PC-9 (cell line): ENCODE measurements around the gene EVC. TPM values are rescaled to one million over a fixed set of nuclear protein-coding genes. Genes with fewer than 3 reads are reported as not detected.
"Not testable (repeated sequence)": the region's sequence is repeated elsewhere in the genome, so short reads cannot be mapped to it uniquely, and the experiment has no call there.

Experiments used
- BruUV-seq: library from RNA; stranded (reverse); fragments of 400-500 nt; replicated peaks from 2 replicates; lab custom pipeline; 2021; lab: Mats Ljungman, UMichigan
- CTCF ChIA-PET: fragments of 300-600 bp; sonication (Branson Sonifier 250); formaldehyde crosslinking; loops from one replicate; lab custom pipeline; 2022; ENCODE audit warnings: antibody characterized with exemption; lab: Charles Lee
- POLR2A ChIA-PET: fragments of 300-600 bp; sonication (Branson Sonifier 250); formaldehyde crosslinking; loops from one replicate; lab custom pipeline; 2022; ENCODE audit warnings: antibody characterized with exemption; ENCODE audit not compliant: unreplicated experiment; lab: Charles Lee
- DNase-seq, 2 experiments: peaks; one replicate each; pipeline versions ENCODE4 v3.0.0 to v3.0.0-alpha.2; 2015 to 2022; ENCODE audit warnings: mixed read lengths in 1 of 2
- H2AFZ ChIP-seq: fragments of 200-600 bp; sonication (generic); 2 replicates; pipeline ENCODE4 v1.8.1; 2017; ENCODE audit warnings: antibody characterized with exemption
- H3F3A ChIP-seq: fragments of 200-600 bp; sonication (generic); 2 replicates; pipeline ENCODE4 v1.8.1; 2017; ENCODE audit warnings: antibody characterized with exemption, mild to moderate bottlenecking, low read depth; ENCODE audit not compliant: insufficient read depth
- H3K27ac ChIP-seq: fragments of 200-600 bp; sonication (generic); 2 replicates; pipeline ENCODE4 v1.6.1; 2016; ENCODE audit warnings: mixed run types
- H3K27me3 ChIP-seq: fragments of 200-600 bp; sonication (generic); 2 replicates; pipeline ENCODE4 v1.6.1; 2016; ENCODE audit warnings: low read depth, mixed run types; ENCODE audit not compliant: insufficient read depth
- H3K36me3 ChIP-seq: fragments of 200-600 bp; sonication (generic); 2 replicates; pipeline ENCODE4 v1.6.1; 2016; ENCODE audit warnings: low read depth, mixed run types
- H3K4me1 ChIP-seq: fragments of 200-600 bp; sonication (generic); replicated peaks from 2 replicates; pipeline ENCODE4 v1.6.1; 2016; ENCODE audit warnings: mixed run types; ENCODE audit not compliant: insufficient read depth
- H3K4me2 ChIP-seq: fragments of 200-600 bp; sonication (generic); 2 replicates; pipeline ENCODE4 v1.6.1; 2017; ENCODE audit warnings: mixed run types
- H3K4me3 ChIP-seq: fragments of 200-600 bp; sonication (generic); 2 replicates; pipeline ENCODE4 v1.6.1; 2016; ENCODE audit warnings: mixed run types
- H3K79me2 ChIP-seq: fragments of 200-600 bp; sonication (generic); 2 replicates; pipeline ENCODE4 v1.6.1; 2017; ENCODE audit warnings: low read depth, mixed run types
- H3K9me2 ChIP-seq: fragments of 200-600 bp; sonication (generic); 2 replicates; pipeline ENCODE4 v1.8.1; 2017; ENCODE audit warnings: mild to moderate bottlenecking; ENCODE audit not compliant: insufficient read depth
- H3K9me3 ChIP-seq: fragments of 200-600 bp; sonication (generic); 2 replicates; pipeline ENCODE4 v1.8.1; 2016; ENCODE audit warnings: low read depth; ENCODE audit not compliant: insufficient read depth
- H4K20me1 ChIP-seq: fragments of 200-600 bp; sonication (generic); 2 replicates; pipeline ENCODE4 v1.8.1; 2017; ENCODE audit not compliant: insufficient read depth
- EZH2 ChIP-seq: fragments of 200-600 bp; sonication (generic); IDR thresholded peaks from 2 replicates; pipeline ENCODE4 v1.8.0; 2017; ENCODE audit warnings: antibody characterized with exemption, low read depth
- intact Hi-C: fragments of 100-400 bp; cut with micrococcal nuclease; formaldehyde crosslinking; loops from one replicate; pipeline ENCODE4 v1.10.0; 2022; ENCODE audit not compliant: unreplicated experiment
- total RNA-seq: library from RNA; stranded (reverse); gene quantifications from 2 replicates; pipeline ENCODE4 v1.2.3, GENCODE V29; 2021
- TF ChIP-seq, protein P1 (sequence below): fragments of 200-600 bp; sonication (generic); conservative IDR thresholded peaks from 2 replicates; pipeline ENCODE4 v1.6.1; 2017; ENCODE audit warnings: mixed run types, antibody characterized with exemption, mild to moderate bottlenecking, moderate library complexity

EVC gene
- total RNA-seq, 1 experiment from 2014 or later: 14.0 TPM

DNA sequence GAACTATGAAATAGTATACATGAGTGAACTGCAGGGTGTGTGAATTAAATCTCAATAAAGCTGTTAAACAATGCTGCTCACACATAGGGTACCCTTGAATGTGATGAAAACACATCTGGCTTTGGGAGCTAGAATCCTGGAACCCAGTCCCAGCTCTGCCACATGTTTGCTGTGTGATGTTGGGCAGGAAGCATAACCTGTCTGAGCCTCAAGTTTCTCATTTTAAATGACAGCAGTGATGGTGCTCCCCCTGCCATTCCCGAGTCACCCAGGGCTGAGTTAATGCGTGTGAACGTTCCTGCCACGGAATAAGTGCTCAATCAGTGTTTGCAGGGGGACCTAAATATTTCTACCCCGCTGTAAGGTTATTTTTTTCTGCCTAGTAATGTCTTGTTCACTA is 10.9 kb downstream of the EVC start:
- Histone ChIP-seq H2AFZ (no peak overlapping the region), H3K4me1 (no peaks in the 10 kb centered on the region), H3K9me3 (no peaks in the 10 kb centered on the region), H3K4me3 (no peak overlapping the region), H3F3A (no peaks in the 10 kb centered on the region), H3K27me3 (no peaks in the 10 kb centered on the region), H3K9me2 (no peaks in the 10 kb centered on the region), H3K79me2 (no peaks in the 10 kb centered on the region), H3K36me3 (no peaks in the 10 kb centered on the region), H3K4me2 (no peak overlapping the region), H4K20me1 (no peaks in the 10 kb centered on the region), H3K27ac (no peak overlapping the region)
- intact Hi-C loops: no loop called here
- DNase-seq: no peak
- no TSS peak for BruUV-seq
- TF ChIP-seq EZH2: no peak
- TF ChIP-seq, protein P1, sequence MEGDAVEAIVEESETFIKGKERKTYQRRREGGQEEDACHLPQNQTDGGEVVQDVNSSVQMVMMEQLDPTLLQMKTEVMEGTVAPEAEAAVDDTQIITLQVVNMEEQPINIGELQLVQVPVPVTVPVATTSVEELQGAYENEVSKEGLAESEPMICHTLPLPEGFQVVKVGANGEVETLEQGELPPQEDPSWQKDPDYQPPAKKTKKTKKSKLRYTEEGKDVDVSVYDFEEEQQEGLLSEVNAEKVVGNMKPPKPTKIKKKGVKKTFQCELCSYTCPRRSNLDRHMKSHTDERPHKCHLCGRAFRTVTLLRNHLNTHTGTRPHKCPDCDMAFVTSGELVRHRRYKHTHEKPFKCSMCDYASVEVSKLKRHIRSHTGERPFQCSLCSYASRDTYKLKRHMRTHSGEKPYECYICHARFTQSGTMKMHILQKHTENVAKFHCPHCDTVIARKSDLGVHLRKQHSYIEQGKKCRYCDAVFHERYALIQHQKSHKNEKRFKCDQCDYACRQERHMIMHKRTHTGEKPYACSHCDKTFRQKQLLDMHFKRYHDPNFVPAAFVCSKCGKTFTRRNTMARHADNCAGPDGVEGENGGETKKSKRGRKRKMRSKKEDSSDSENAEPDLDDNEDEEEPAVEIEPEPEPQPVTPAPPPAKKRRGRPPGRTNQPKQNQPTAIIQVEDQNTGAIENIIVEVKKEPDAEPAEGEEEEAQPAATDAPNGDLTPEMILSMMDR: no peak
- ChIA-PET CTCF (no interaction called here), POLR2A (no interaction called here)

DNA sequence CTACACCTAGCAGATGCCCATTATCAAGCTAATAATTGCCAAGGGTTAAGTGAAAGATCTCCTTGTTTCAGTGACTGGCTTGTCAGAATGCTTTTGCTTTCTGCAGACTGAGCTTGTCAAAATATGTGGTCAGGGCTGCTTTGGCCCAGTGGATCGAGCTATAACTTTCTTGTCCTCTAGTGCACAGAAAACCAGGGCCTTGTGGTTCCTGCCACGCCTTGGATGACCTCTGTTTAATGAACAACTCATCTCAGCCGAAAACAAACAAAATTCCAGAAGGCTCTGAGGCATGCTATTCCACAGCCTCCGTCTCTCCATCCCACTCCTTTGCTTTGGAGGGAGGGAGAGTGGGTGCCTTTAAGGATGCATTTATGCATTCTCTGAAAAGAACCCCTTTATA is 11.3 kb downstream of the EVC start:
- no peaks in the 10 kb centered on the region for H3K27me3 ChIP-seq
- TF ChIP-seq EZH2: no peak
- TF ChIP-seq, protein P1: no peak
- no peak overlapping the region for H3K4me3 ChIP-seq
- no peaks in the 10 kb centered on the region for H3K9me3 ChIP-seq
- H3K79me2 ChIP-seq: no peaks in the 10 kb centered on the region
- no peak overlapping the region for H3K4me2 ChIP-seq
- no peaks in the 10 kb centered on the region for H3K36me3 ChIP-seq
- no TSS peak for BruUV-seq
- CTCF ChIA-PET: no interaction called here
- no peaks in the 10 kb centered on the region for H3K9me2 ChIP-seq
- H4K20me1 ChIP-seq: no peaks in the 10 kb centered on the region
- H3K27ac ChIP-seq: no peak overlapping the region
- no peaks in the 10 kb centered on the region for H3F3A ChIP-seq
- POLR2A ChIA-PET: no interaction called here
- no peaks in the 10 kb centered on the region for H3K4me1 ChIP-seq
- no peak for DNase-seq
- H2AFZ ChIP-seq: no peak overlapping the region
- intact Hi-C loops: no loop called here

GRCh38 chr4:5724377-5724776 is 13.4 kb downstream of the EVC start:
- no peak for DNase-seq
- POLR2A ChIA-PET: no interaction called here
- Histone ChIP-seq H3F3A (no peaks in the 10 kb centered on the region), H4K20me1 (no peaks in the 10 kb centered on the region), H3K9me3 (no peaks in the 10 kb centered on the region), H3K9me2 (no peaks in the 10 kb centered on the region), H3K4me3 (no peak overlapping the region), H3K79me2 (no peaks in the 10 kb centered on the region), H3K27ac (no peak overlapping the region), H3K4me1 (no peaks in the 10 kb centered on the region), H2AFZ (no peak overlapping the region), H3K27me3 (no peaks in the 10 kb centered on the region), H3K36me3 (no peaks in the 10 kb centered on the region), H3K4me2 (no peak overlapping the region)
- CTCF ChIA-PET: no interaction called here
- TF ChIP-seq, protein P1: no peak
- no peak for TF ChIP-seq EZH2
- no TSS peak for BruUV-seq
- intact Hi-C loops: no loop called here

DNA sequence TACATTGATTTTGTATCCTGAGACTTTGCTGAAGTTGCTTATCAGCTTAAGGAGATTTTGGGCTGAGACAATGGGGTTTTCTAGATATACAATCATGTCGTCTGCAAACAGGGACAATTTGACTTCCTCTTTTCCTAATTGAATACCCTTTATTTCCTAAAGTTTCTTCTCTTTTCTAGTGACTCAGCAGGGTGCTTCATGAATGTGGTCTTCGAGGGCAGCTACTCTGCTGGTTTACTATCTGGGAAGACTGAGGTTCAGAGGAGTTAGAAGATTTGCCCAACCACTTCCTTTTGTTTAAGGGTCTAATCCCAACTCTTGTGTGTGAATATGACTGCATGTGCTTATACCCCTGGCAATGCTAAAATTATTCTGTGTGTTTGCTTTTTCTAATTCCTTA is 17.4 kb downstream of the EVC start:
- H3K27me3 ChIP-seq, H3K4me3 ChIP-seq, H3F3A ChIP-seq, H2AFZ ChIP-seq, BruUV-seq, H3K27ac ChIP-seq, H3K36me3 ChIP-seq, H3K4me2 ChIP-seq, H4K20me1 ChIP-seq, H3K79me2 ChIP-seq, H3K4me1 ChIP-seq, H3K9me2 ChIP-seq, CTCF ChIA-PET, intact Hi-C loops, DNase-seq, H3K9me3 ChIP-seq, POLR2A ChIA-PET: not testable (repeated sequence)
